VCaP (cell line): Measurements from ENCODE around the gene HS1BP3.
A peak's percentile ranks its signal among the peaks of the same experiment; 100 is the strongest.

ENCODE experiments used
- H3K27ac ChIP-seq: fragments of 450-650 bp; 2 replicates; pipeline ENCODE4 v1.5.1; 2017
- TF ChIP-seq, protein P1 (sequence below): fragments of 450-650 bp; conservative IDR thresholded peaks from 2 replicates; pipeline ENCODE4 v1.5.1; 2017; ENCODE audit warnings: mild to moderate bottlenecking, moderate library complexity

HS1BP3 gene

DNA sequence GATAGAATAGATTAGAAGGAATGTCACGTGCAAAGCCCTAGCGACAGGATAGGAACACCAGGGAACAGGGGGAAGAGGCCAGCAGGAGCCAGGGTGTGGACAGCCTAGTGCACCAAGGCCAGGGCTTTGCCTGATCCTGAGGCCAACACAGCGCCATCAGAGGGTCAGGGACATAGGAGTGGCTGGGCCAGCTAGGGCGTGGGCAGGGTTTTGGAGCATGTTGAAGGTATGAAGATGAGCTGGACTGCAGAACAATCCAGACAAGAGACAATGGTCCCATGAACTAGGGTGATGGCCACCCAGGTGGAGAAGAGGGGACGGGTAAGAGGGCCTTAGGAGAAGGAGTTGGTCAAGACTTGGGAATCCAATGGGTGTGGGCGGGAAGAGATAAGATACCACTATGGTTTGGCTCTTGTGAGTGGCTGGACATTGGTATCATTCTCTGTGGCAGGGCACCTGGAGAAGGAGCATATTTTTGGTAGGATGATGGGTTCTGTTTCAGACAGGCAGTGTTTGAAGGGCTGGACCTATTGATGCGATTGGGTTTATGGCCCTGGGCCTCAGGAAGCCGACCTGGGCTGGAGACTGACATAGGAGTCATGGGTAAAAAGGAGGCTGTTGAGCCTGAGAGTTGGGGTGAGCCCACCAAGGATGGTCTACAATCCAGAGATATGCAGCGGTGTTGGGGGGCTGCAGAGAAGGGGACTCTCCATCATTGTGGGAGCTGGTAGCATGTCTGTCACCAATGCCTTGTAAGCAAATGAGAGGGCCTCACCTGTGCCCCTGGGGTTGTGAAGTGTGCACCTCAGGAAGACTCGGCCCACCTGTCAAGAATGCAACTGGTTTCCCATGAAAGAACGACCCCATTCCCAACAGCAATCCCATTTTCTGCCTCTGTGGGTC lies 2.0 kb upstream of the HS1BP3 start:
- H3K27ac ChIP-seq, result no peak overlapping the region
- TF ChIP-seq, protein P1, sequence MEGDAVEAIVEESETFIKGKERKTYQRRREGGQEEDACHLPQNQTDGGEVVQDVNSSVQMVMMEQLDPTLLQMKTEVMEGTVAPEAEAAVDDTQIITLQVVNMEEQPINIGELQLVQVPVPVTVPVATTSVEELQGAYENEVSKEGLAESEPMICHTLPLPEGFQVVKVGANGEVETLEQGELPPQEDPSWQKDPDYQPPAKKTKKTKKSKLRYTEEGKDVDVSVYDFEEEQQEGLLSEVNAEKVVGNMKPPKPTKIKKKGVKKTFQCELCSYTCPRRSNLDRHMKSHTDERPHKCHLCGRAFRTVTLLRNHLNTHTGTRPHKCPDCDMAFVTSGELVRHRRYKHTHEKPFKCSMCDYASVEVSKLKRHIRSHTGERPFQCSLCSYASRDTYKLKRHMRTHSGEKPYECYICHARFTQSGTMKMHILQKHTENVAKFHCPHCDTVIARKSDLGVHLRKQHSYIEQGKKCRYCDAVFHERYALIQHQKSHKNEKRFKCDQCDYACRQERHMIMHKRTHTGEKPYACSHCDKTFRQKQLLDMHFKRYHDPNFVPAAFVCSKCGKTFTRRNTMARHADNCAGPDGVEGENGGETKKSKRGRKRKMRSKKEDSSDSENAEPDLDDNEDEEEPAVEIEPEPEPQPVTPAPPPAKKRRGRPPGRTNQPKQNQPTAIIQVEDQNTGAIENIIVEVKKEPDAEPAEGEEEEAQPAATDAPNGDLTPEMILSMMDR, result no peak

DNA sequence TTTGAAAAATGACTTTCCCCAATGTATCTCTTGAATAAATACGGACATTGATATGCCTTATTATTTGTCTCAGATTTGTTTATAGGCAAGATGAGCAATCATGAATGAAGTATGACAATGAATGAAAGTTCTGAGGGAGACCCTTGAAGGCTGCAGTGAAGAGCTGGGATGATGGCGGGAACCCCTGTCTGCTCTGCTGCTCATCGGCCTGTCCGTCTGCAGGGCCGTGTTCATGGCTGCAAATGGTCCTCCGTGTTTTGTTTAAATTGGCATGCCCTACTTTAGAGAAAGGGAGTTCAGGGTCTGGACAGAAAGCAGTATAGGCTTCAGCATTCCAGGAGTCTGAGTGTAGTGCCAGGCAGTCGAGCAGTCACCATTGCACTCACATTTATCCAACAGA lies 1.2 kb upstream of the HS1BP3 start:
- H3K27ac ChIP-seq, result peak overlapping the region; percentile 87
- TF ChIP-seq, protein P1, result no peak

GRCh38 chr2:20651731-20652099 lies 817 bp upstream of the HS1BP3 start:
- peak overlapping the region; percentile 87 for H3K27ac ChIP-seq
- TF ChIP-seq, protein P1, result no peak

- H3K27ac ChIP-seq, result peak overlapping the region; percentile 87
- TF ChIP-seq, protein P1, result no peak
Measured at GRCh38 chr2:20650393-20650876, 463 bp downstream of the HS1BP3 start.

DNA sequence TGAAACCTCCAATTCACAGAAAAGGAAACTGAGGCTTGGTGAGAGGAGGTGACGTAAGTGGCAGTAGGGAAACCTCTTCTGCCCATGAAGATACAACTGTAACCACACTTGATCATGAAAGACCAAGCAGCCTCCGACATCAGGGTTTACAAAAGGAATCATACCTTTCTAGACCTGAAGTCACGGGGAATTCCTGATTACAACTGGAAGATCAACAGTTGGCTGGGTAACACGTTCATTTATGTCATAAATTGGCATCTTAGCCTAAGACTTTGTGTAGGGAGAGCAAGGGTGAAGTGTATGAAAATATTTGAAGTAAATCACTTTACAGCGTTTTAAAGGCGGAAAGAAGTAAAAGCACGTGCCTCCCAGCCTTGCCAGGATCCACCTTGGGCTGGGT lies 922 bp downstream of the HS1BP3 start:
- peak overlapping the region; percentile 87 for H3K27ac ChIP-seq
- TF ChIP-seq, protein P1, result no peak

DNA sequence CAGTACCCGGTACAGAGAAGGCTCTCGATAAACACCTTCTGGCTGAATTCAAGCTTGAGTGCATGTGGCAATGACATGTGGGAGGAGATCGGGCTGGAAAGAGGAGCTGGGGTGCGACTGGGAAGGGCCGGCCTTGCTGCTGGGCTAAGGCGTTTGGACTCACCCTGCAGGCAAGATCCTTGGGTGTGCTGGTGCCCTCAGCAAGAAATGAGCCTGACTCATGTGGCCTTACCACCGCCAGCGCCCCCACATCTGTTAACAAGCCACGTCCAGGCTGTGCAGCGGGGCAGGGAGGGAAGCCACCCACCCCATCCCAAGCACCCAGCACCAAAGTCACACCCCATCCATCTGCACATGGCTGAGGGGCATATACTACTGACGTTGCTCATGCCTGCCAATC lies 1.3 kb downstream of the HS1BP3 start:
- TF ChIP-seq, protein P1, result no peak
- peak overlapping the region; percentile 87; the same call in 1 of the 2 replicates for H3K27ac ChIP-seq

DNA sequence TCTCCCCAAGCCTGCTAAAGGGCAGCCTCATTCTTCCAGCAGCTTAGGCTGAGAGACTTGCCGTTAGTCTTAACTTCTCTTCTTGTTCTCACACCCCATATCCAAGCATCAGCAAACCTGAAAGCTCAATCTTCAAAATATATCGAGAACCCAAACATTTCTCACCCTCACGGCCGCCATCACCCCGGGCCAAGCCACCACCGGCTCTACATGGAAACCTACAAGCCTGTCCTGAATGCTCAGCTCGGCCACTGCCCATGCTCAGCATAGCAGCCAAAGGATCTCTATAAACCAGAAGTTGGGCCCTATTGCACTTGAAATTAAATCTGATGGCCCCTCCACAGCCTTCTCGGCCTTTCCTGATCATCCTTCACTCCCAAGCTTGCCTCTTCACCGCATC lies 2.1 kb downstream of the HS1BP3 start:
- TF ChIP-seq, protein P1, result no peak
- H3K27ac ChIP-seq, result no peak overlapping the region
